Measurements from ENCODE around the gene SNX2. TPM values are rescaled to one million over a fixed set of nuclear protein-coding genes. Genes with fewer than 3 reads are reported as not detected.
"Not testable (repeated sequence)": the region's sequence is repeated elsewhere in the genome, so short reads cannot be mapped to it uniquely, and the experiment has no call there.

The SNX2 gene
- total RNA-seq, 4 donors from 2014 or later = 46.1 to 97.4 (median 52.8) TPM

GRCh38 chr5:122760236-122760635 lies 14.6 kb upstream of the SNX2 start:
- no peaks in the 10 kb centered on the region for H3K4me1 ChIP-seq
- H3K27ac ChIP-seq = no peak overlapping the region
- no peak for TF ChIP-seq CTCF (IDR thresholded peaks at IDR 0.05)
- no peak for TF ChIP-seq POLR2A (IDR thresholded peaks at IDR 0.05)

GRCh38 chr5:122761115-122761514 lies 13.8 kb upstream of the SNX2 start:
- no peak overlapping the region for H3K27ac ChIP-seq
- TF ChIP-seq POLR2A (IDR thresholded peaks at IDR 0.05) (no peak), CTCF (IDR thresholded peaks at IDR 0.05) (no peak)
- H3K4me3 ChIP-seq = no peak overlapping the region
- no peak for DNase-seq
- no peaks in the 10 kb centered on the region for H3K27me3 ChIP-seq
- H3K36me3 ChIP-seq = no peaks in the 10 kb centered on the region
- H3K4me1 ChIP-seq = no peaks in the 10 kb centered on the region
- H3K9me3 ChIP-seq = no peaks in the 10 kb centered on the region

More at GRCh38 chr5:122760236-122760635, 14.6 kb upstream of the SNX2 start:
- H3K27me3 ChIP-seq = no peaks in the 10 kb centered on the region
- DNase-seq = no peak
- H3K9me3 ChIP-seq = no peaks in the 10 kb centered on the region
- no peaks in the 10 kb centered on the region for H3K36me3 ChIP-seq
- no peak overlapping the region for H3K4me3 ChIP-seq

GRCh38 chr5:122761896-122762295 lies 13.0 kb upstream of the SNX2 start:
- DNase-seq, H3K27ac ChIP-seq, H3K4me3 ChIP-seq, H3K4me1 ChIP-seq, H3K36me3 ChIP-seq, H3K9me3 ChIP-seq, H3K27me3 ChIP-seq: not testable (repeated sequence)

- H3K9me3 ChIP-seq = no peaks in the 10 kb centered on the region
- no peak overlapping the region for H3K4me3 ChIP-seq
- DNase-seq = no peak
- no peaks in the 10 kb centered on the region for H3K4me1 ChIP-seq
- TF ChIP-seq POLR2A (IDR thresholded peaks at IDR 0.05) (no peak), CTCF (IDR thresholded peaks at IDR 0.05) (no peak)
- H3K36me3 ChIP-seq = no peaks in the 10 kb centered on the region
- no peaks in the 10 kb centered on the region for H3K27me3 ChIP-seq
- H3K27ac ChIP-seq = no peak overlapping the region
Measured at GRCh38 chr5:122766130-122766529, 8.8 kb upstream of the SNX2 start.

- Histone ChIP-seq H3K4me1 (no peaks in the 10 kb centered on the region), H3K9me3 (no peaks in the 10 kb centered on the region), H3K4me3 (no peak overlapping the region), H3K27ac (no peak overlapping the region), H3K27me3 (no peaks in the 10 kb centered on the region), H3K36me3 (no peaks in the 10 kb centered on the region)
- DNase-seq = no peak
- TF ChIP-seq CTCF (IDR thresholded peaks at IDR 0.05) (no peak), POLR2A (IDR thresholded peaks at IDR 0.05) (no peak)
Measured at GRCh38 chr5:122770477-122770876, 4.4 kb upstream of the SNX2 start.

GRCh38 chr5:122772446-122772845 lies 2.4 kb upstream of the SNX2 start:
- H3K27ac ChIP-seq = no peak overlapping the region
- DNase-seq = no peak
- no peaks in the 10 kb centered on the region for H3K36me3 ChIP-seq
- no peaks in the 10 kb centered on the region for H3K27me3 ChIP-seq
- peaks cover 0 to 16% (median 4%) of the 10 kb centered on the region in 4 donors for H3K4me1 ChIP-seq
- H3K9me3 ChIP-seq = no peaks in the 10 kb centered on the region
- no peak overlapping the region for H3K4me3 ChIP-seq
- TF ChIP-seq CTCF (IDR thresholded peaks at IDR 0.05) = no peak
- no peak for TF ChIP-seq POLR2A (IDR thresholded peaks at IDR 0.05)
